Gastrocnemius medialis (tissue), 4 donors: ENCODE measurements around the gene XYLT2.

Experiments
- POLR2A ChIP-seq, 2 donors: fragments of 450-650 bp; IDR thresholded peaks; one replicate each; pipeline ENCODE4 v1.6.1; 2017; ENCODE audit warnings: antibody characterized with exemption in 2 of 2, mild to moderate bottlenecking in 2 of 2, moderate library complexity in 2 of 2
- TF ChIP-seq, protein P1 (sequence below), 5 experiments: fragments of 450-650 bp in 3 of 5; fragments of 200-600 bp in 2 of 5; sonication (generic) in 2 of 5; IDR thresholded peaks in 4 of 5; conservative IDR thresholded peaks in 1 of 5; 1 replicate in 4 of 5; 2 replicates in 1 of 5; pipeline ENCODE4 v1.5.1; 2016 to 2019; ENCODE audit warnings: antibody characterized with exemption in 5 of 5, mild to moderate bottlenecking in 3 of 5, moderate library complexity in 3 of 5

DNA sequence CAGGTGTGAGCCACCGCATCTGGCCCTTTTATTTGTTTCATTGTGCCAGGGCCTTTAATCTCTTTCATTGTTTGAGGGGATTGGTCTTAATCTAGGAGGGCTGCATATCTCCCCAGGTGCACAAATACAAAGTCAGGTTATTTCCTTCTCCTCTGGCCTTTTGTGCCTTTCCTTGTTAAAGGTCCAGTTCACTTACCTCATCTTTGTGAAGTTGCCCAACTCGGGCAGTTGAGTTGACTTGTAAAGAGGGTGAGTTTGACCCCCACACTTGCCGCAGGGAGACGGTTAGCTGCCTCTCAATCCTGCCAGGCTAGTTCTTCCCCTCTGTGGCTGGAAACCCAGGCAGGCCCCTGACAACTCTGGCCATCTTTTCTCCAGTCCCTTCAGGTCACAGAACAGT lies 38.3 kb upstream of the XYLT2 start:
- TF ChIP-seq POLR2A (IDR thresholded peaks at IDR 0.05): no peak
- TF ChIP-seq, protein P1, sequence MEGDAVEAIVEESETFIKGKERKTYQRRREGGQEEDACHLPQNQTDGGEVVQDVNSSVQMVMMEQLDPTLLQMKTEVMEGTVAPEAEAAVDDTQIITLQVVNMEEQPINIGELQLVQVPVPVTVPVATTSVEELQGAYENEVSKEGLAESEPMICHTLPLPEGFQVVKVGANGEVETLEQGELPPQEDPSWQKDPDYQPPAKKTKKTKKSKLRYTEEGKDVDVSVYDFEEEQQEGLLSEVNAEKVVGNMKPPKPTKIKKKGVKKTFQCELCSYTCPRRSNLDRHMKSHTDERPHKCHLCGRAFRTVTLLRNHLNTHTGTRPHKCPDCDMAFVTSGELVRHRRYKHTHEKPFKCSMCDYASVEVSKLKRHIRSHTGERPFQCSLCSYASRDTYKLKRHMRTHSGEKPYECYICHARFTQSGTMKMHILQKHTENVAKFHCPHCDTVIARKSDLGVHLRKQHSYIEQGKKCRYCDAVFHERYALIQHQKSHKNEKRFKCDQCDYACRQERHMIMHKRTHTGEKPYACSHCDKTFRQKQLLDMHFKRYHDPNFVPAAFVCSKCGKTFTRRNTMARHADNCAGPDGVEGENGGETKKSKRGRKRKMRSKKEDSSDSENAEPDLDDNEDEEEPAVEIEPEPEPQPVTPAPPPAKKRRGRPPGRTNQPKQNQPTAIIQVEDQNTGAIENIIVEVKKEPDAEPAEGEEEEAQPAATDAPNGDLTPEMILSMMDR (IDR thresholded peaks at IDR 0.05 in 4 of 5, conservative IDR thresholded peaks at IDR 0.05 in 1 of 5): no peak
